ENCODE measurements around the gene ACOT6.
"Not testable (repeated sequence)": the region's sequence is repeated elsewhere in the genome, so short reads cannot be mapped to it uniquely, and the experiment has no call there.

DNA sequence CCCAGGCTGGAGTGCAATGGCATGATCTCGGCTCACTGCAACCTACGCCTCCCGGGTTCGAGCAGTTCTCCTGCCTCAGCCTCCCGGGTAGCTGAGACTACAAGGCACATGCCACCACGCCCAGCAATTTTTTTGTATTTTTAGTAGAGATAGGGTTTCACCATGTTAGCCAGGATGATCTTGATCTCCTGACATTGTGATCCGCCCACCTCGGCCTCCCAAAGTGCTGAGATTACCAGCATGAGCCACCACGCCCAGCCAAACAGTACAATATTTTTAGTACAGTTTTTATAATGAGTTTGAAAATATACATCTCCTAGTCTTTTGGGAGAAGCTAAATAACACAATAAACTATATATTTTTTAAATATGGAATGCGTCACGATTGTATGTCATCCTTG is 46.9 kb downstream of the ACOT6 start:
- TF ChIP-seq, protein P1, sequence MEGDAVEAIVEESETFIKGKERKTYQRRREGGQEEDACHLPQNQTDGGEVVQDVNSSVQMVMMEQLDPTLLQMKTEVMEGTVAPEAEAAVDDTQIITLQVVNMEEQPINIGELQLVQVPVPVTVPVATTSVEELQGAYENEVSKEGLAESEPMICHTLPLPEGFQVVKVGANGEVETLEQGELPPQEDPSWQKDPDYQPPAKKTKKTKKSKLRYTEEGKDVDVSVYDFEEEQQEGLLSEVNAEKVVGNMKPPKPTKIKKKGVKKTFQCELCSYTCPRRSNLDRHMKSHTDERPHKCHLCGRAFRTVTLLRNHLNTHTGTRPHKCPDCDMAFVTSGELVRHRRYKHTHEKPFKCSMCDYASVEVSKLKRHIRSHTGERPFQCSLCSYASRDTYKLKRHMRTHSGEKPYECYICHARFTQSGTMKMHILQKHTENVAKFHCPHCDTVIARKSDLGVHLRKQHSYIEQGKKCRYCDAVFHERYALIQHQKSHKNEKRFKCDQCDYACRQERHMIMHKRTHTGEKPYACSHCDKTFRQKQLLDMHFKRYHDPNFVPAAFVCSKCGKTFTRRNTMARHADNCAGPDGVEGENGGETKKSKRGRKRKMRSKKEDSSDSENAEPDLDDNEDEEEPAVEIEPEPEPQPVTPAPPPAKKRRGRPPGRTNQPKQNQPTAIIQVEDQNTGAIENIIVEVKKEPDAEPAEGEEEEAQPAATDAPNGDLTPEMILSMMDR (conservative IDR thresholded peaks at IDR 0.05; ENCODE audit: low read depth, low read length): not testable (repeated sequence)
- not testable (repeated sequence) for TF ChIP-seq EZH2 (IDR thresholded peaks at IDR 0.05; ENCODE audit: borderline replicate concordance, low read depth, low read length, poor library complexity, severe bottlenecking)
